Activated CD8-positive, alpha-beta memory T cell treated with anti-CD3 and anti-CD28 coated beads for 36 hours (primary cell): Measurements from ENCODE around the gene ABCD3. TPM values are rescaled to one million over a fixed set of nuclear protein-coding genes. Genes with fewer than 3 reads are reported as not detected.

Experiments used
- CTCF ChIA-PET: fragments of 350-600 bp; sonication (Branson Sonifier 250); formaldehyde crosslinking; loops from one replicate; lab custom pipeline; 2021; ENCODE audit warnings: antibody characterized with exemption; lab: Charles Lee
- POLR2A ChIA-PET: fragments of 350-600 bp; sonication (Branson Sonifier 250); formaldehyde crosslinking; loops from one replicate; lab custom pipeline; 2021; ENCODE audit warnings: antibody characterized with exemption; lab: Charles Lee
- total RNA-seq, 2 experiments: library from RNA; stranded (reverse); gene quantifications; one replicate each; pipeline ENCODE4 v1.2.3, GENCODE V29; 2021

ABCD3 gene
- total RNA-seq, 2 experiments from 2014 or later: 35.2 to 38.5 TPM

GRCh38 chr1:94514095-94514727 is 96.0 kb downstream of the ABCD3 start:
- ChIA-PET CTCF (interaction anchor here (1.0 kb wide), 1 partner anchor 13 kb away, joined by 4 read pairs; no protein-coding TSS in a partner anchor), POLR2A (no interaction called here)

- ChIA-PET POLR2A (no interaction called here), CTCF (no interaction called here)
Measured at GRCh38 chr1:94515296-94515947, 97.2 kb downstream of the ABCD3 start.

GRCh38 chr1:94519351-94519750 is 101.2 kb downstream of the ABCD3 start:
- CTCF ChIA-PET: no interaction called here
- POLR2A ChIA-PET: no interaction called here

GRCh38 chr1:94522304-94522703 is 104.1 kb downstream of the ABCD3 start:
- POLR2A ChIA-PET: no interaction called here

GRCh38 chr1:94524531-94524930 is 106.3 kb downstream of the ABCD3 start:
- ChIA-PET CTCF (no interaction called here), POLR2A (no interaction called here)

More at GRCh38 chr1:94522304-94522703, 104.1 kb downstream of the ABCD3 start:
- CTCF ChIA-PET: no interaction called here

- CTCF ChIA-PET: no interaction called here
- POLR2A ChIA-PET: no interaction called here
Measured at GRCh38 chr1:94526152-94526980, 108.2 kb downstream of the ABCD3 start.

GRCh38 chr1:94527447-94528031 is 109.3 kb downstream of the ABCD3 start:
- CTCF ChIA-PET: no interaction called here

GRCh38 chr1:94528299-94528698 is 110.1 kb downstream of the ABCD3 start:
- ChIA-PET CTCF (no interaction called here), POLR2A (no interaction called here)

More at GRCh38 chr1:94527447-94528031, 109.3 kb downstream of the ABCD3 start:
- POLR2A ChIA-PET: no interaction called here

- POLR2A ChIA-PET: no interaction called here
- CTCF ChIA-PET: no interaction called here
Measured at GRCh38 chr1:94528826-94529225, 110.6 kb downstream of the ABCD3 start.

- POLR2A ChIA-PET: no interaction called here
Measured at GRCh38 chr1:94529416-94529815, 111.2 kb downstream of the ABCD3 start.

GRCh38 chr1:94530373-94530878 is 112.2 kb downstream of the ABCD3 start:
- CTCF ChIA-PET: no interaction called here
- POLR2A ChIA-PET: no interaction called here

More at GRCh38 chr1:94529416-94529815, 111.2 kb downstream of the ABCD3 start:
- CTCF ChIA-PET: interaction anchor here (0.6 kb wide), 1 partner anchor 271 kb away, joined by 4 read pairs; no protein-coding TSS in a partner anchor

GRCh38 chr1:94531664-94532063 is 113.5 kb downstream of the ABCD3 start:
- ChIA-PET CTCF (interaction anchor here (1.0 kb wide), 1 partner anchor 29 kb away, joined by 4 read pairs; no protein-coding TSS in a partner anchor), POLR2A (no interaction called here)

- CTCF ChIA-PET: interaction anchor here (1.0 kb wide), 1 partner anchor 28 kb away, joined by 4 read pairs; no protein-coding TSS in a partner anchor
- POLR2A ChIA-PET: no interaction called here
Measured at GRCh38 chr1:94532077-94532476, 113.9 kb downstream of the ABCD3 start.

GRCh38 chr1:94535095-94535494 is 116.9 kb downstream of the ABCD3 start:
- ChIA-PET POLR2A (no interaction called here), CTCF (no interaction called here)

GRCh38 chr1:94535879-94536278 is 117.7 kb downstream of the ABCD3 start:
- ChIA-PET CTCF (no interaction called here), POLR2A (no interaction called here)

- ChIA-PET POLR2A (no interaction called here), CTCF (no interaction called here)
Measured at GRCh38 chr1:94537254-94537653, 119.1 kb downstream of the ABCD3 start.

GRCh38 chr1:94538243-94538827 is 120.1 kb downstream of the ABCD3 start:
- POLR2A ChIA-PET: no interaction called here
- CTCF ChIA-PET: no interaction called here

GRCh38 chr1:94539496-94539895 is 121.3 kb downstream of the ABCD3 start:
- POLR2A ChIA-PET: no interaction called here
- CTCF ChIA-PET: no interaction called here
